CD1c-positive myeloid dendritic cell (primary cell): ENCODE measurements around the gene GGA2.
"Not testable (repeated sequence)": the region's sequence is repeated elsewhere in the genome, so short reads cannot be mapped to it uniquely, and the experiment has no call there.

ENCODE experiments used
- DNase-seq: peaks from one replicate; pipeline ENCODE4 v3.0.0-alpha.2; 2016; ENCODE audit errors: extremely low spot score

Gene GGA2

DNA sequence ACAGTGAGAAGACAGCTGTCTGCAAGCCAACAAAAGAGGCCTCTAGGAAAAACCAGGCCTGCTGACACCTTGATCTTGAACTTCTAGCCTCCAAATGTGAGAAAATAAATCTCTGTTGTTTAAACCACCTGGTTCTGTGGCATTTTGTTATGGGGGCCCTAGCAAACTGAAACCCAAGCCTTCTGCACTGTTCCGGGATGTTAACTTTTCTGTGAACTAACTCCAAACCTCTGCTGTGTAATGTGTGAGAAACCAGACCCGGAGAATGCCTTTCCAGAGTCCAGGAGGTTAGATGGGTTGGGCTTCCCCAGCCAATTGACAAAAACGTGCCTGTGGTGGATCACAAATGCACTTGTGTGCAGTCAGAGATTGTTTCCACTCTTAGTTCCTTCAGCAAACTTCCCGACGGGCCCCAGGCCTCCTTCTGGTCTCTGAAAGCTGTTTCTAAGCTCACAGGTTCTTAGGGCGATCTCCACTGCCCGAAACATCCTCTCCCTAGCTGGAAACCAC, 13.6 kb upstream of the GGA2 start:
- no peak for DNase-seq

DNA sequence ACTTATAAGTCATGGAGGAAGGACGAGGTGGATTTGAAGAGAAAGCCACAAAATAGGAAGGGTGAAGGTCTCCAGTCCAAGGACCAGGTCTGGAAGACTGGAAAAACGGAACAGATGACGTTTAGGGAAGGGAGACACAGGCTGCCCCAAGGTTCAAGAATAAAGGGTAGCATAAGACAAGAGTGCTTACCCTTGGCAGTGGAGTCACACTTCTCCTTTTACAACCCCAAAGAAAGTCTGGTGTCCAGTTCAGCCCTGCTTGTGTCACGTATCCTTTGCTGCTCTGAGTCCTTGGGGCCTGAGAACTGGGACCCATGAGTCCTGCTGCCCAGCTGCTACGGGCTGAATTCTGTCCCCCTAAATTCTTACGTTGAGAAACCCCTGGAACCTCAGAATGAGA, 13.0 kb upstream of the GGA2 start:
- peak; percentile 52 for DNase-seq

DNA sequence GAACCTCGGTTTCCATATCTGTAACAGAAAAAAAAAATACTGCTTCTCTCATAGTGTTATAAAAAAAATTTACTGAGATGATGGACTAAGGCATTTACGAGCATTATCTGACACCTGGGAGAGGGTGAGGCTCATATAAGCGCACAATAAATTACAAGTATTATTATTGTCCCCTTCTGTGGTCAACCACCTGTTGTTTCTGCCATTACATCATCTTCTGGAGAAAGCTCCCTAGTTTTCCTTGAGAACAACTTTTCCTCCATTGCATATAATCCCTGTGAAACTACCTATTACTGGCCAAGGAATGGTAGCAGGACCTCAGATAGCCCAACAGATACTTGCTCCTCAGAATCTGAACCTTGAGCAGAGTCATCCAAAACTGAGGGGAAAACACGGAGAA, 11.7 kb upstream of the GGA2 start:
- DNase-seq = no peak

DNA sequence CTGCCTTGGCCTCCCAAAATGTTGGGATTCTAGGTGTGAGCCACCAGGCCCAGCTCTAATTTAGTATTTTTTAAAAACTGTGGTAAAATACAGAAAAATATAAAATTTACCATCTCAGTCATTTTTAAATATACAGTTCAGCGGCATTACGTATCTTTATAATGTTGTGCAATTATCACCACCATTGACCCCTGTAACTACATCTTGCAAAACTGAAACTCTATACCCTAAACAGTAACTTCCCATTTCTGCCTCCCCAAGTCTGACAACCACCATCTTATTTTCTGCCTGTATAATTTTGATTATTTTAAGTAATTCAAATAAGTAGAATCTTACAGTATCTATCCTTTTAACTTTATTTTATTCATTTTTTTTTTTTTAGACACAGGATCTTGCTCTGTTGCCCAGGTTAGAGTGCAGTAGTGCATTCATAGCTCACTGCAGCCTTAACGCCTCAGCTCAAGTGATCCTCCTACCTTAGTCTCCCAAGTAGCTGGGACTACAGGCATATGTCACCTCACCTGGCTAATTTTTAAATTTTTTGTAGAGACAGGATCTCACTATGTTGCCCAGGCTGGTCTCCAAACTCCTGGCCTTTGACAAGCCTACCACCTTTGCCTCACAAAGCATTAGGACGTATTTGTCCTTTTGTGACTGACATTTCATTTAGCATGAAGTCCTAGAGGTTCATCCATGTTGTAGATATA, 10.9 kb upstream of the GGA2 start:
- DNase-seq = peak; percentile 74

DNA sequence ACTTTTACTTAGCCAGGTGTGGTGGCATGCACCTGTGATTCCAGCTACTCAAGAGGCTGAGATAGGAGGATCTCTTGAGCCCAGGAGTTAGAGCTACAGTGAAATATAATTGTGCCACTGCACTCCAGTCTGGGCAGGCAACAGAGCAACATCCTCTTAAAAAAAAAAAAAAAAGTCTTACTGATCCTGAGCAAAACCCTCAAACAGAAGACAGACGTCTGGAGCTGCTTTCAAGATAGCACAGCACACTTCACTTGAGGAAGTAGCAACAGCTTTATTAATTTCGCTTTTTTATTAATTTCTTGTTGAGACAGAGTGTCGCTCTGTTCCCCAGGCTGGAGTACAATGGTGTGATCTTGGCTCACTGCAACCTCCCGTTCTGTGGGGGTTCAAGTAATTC, 10.2 kb upstream of the GGA2 start:
- peak; percentile 67 for DNase-seq

DNA sequence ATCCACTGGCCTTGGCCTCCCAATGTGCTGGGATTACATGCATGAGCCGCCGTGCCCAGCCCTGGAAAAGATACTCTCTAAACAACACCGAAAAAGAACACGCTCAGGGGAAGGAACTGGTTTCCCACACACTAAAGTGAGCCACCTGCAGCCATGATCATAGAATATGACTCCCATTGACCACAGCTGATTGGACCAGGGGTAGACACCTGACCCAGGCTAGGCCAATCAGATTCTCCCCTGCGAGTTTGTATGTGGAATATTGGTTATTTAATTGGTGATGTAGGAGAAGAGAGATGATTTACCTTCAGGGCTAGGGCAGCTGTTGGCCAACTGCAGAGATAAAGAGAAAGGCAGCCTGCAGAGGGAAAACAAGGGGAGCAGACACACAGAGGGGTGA, 9.0 kb upstream of the GGA2 start:
- peak; percentile 25 for DNase-seq

DNA sequence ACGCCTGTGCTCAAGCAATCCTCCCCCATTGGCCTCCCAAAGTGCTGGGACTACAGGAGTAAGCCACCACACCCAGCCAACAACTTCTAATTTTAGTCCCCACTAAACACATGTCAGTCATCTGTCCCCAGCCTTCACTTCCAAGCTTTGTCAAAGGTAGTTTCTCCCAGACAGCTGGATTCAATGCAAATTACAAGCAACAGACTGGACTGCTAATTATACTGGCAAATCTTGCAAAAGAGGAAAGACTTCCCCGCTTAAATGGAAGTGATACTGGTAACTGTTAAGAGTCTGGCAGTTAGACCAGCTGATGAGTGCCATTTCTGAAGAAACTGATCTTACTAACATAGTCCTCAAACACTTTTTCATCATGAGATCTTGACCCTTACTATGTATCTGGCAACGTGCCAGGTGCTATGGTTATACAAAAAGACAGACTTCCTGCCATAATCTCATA, 8.2 kb upstream of the GGA2 start:
- peak; percentile 91 for DNase-seq

DNA sequence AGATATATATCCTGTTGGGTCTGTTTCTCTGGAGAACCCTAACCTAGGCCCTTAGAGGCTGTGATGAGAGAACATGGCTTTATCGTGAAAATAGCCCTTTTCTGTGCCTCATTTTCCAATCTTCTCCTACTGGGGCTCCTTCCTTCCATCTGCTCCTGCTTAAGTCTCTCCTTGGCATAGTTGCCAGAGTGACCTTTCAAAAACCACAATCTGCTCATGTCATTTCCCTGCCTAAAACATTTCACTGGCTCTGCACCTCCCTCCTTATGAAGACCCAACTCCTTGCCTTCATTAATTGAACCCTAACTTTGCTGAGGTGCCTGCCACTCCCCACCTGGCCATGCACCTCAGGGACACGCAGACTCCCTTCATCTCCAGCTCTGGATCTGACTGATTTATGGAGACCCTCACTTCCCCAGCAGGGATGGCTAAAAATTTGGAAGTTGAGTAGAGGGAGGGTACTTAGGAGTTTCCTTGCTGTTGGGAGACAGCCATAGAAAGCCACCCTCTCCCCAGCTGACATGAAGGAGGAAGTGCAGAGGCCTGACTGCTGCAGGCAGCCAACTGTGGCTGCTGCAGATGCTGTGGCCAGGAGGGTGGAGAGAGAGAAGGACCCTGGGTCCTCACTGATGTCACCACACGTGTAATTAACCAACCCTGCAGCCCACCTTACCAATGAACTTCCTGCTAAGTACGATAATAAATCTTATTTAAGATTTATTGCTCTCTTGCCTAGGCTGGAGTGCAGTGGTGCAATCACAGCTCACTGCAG, 6.3 kb upstream of the GGA2 start:
- DNase-seq = peak; percentile 50

DNA sequence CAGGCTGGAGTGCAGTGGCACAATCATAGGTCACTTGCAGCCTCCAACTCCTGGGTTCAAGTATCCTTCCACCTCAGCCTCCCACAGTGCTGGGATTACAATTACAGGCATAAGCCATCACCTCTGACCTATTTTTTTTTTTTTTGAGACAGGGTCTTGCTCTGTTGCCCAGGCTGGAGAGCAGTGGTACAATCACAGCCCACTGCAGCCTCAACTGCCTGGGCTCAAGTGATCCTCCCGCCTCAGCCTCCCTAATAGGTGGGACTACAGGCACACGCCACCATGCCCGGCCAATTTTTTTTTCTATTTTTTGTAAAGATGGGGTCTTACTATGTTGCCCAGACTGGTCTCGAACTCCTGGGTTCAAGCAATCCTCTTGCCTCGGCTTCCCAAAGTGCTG, 5.6 kb upstream of the GGA2 start:
- DNase-seq = no peak

DNA sequence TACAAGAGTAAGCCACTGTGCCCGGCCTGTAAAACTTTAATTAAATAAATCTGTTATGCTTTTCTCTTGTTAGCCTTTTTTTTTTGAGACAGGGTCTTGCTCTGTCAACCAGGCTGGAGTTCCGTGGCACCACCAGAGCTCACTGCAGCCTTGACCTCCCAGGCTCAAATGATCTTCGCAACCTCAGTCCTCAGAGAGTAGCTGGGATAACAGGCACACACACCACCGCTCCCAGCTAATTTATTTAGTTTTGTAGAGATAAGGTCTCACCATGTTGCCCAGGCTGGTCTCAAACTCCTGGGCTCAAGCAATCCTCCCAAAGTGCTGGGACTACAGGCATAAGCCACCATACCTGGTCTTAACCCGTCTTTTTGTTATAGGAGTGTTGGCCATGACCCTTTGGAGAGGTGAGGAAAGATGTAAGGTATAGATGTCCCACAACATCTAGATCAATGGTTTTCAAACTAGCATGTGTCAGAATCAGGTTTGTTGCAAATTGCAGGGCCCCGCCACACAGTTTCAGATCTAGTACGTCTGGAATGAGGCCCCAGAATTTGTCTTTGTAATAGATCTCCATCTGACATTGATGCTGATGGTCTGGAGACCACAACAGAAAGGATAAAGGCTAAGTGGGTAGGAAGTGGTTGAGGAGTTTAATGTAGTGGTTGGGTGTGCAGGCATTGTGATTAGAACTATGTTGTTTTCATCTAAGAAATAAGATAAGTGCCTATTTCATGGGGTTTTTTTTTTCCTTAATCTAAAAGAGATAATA, 4.3 kb upstream of the GGA2 start:
- DNase-seq = no peak

DNA sequence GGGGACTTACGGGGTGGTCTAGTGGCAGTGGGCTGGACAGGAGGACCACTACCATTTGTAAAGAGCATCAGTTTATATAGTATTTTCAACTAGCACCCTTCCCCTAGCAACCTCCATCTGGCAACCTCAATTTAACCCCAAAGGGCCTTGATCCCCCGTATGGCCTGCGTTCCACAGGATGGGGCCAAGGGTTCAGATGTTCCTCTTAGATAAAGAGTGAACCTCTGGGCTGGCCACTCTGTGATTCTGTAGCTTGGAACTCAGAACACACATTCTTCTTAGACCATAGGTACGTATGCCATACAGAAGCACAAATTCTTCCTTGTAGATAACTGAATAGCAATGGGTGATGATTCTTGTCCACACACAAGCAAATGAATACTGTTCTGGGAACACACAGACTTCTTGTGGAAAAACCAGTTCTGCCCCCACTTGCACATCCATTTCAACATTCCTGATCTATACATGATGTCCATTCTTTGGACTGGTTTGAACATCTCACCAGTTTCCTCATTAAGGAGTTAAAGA, 1.9 kb upstream of the GGA2 start:
- no peak for DNase-seq

DNA sequence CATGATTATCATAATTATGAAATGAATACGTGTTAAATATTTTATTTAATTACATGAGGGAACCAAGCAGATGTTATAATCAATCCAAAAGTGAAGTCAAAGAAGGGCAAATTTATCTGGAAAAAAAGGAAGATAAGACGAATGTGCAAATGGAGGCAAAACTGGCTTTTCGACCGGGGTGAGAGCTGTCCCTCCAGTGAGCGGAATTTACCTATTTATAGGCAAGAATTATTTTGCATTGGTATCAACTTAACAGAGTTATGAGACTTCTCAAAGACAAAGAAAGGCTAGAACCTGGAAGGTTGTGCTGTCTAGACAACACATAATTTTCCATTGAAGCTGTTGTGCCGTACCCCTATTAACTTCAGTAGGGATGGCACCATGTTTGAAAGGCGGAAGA, 1.4 kb upstream of the GGA2 start:
- DNase-seq = no peak

DNA sequence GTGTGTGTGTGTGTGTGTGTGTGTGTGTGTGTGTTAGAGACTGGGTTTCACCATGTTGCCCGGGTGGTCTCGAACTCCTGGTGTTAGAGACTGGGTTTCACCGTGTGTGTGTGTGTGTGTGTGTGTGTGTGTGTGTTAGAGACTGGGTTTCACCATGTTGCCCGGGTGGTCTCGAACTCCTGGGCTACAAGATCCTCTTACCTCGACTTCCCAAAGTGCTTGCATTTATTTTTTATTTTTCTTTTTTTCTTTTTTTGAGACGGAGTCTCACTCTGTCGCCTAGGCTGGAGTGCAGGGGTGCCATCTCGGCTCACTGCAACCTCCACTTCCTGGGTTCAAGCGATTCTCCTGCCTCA, 599 bp upstream of the GGA2 start:
- DNase-seq = not testable (repeated sequence)

DNA sequence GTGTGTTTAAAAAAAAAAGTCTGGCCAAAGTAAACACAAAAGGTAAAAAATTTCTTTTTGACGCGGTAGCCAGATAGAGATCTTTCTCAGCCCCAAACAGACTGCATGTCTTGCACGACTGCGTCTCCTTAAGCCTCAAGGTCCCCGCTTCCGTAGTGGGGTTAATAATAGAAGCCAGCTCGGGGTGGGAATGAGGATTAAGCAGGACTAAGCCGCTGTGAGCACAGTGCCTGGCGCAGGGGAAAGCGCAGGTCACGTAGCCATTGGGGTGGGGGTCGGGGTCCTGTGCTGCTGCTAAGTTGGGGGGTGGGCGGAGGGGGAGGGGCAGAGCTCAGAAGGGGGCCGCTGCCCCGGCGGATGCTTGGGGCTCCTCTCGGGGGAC, 521 bp downstream of the GGA2 start:
- peak; percentile 40 for DNase-seq

DNA sequence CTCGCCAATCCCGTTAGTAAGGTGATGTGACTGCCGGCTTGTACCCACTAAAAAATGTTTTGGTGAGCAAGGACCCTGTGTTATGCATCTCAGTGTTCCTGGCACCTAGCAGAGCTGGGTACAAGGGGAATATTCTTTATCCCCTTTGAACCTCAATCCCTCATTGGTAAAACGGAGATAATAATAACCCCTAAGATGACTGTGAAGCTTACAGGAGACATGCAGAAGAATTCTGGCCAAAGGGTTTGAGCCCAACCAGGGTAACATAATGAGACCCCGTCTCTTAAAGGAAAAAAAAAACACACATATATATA, 896 bp downstream of the GGA2 start:
- no peak for DNase-seq

DNA sequence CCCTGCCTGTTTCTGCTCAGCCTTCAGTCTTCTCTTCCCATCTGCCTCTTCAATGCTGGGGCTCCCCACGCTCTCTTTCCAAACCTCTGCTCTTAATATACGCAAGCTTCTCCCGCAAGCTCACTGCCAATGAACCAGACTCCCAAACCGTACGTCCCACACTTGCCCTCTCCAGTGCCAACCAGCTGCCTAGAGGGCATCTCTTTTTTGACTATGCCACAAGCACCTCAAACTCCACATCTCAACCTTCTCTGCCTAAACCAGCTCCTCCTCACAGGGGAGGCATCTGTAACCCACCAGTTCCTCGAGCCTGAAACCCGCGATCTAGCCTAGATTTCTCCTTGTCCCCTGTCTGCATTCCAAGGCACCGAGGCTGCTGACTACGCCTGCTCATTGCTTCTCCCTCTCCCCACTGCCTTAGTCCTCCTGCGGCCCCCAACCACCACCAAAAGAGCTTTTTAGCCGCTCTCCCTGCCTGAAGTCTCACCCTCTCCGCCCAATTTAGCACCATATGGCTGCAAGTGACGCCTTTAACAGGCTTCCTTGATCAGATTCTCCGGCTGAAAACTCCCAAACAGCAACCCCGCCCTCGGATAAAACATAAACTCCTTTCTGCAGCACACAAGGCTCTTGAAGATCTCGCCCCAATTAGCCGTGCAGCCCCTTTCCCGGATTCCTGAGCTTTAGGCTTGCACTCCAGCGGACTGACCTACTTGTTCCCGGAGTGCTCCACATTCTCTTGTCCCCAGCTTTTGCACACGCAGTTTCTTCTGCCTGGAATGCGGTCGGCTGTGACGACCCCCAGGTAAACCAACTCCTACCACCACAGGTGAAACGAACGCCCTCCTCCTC, 1.5 kb downstream of the GGA2 start:
- DNase-seq = no peak

DNA sequence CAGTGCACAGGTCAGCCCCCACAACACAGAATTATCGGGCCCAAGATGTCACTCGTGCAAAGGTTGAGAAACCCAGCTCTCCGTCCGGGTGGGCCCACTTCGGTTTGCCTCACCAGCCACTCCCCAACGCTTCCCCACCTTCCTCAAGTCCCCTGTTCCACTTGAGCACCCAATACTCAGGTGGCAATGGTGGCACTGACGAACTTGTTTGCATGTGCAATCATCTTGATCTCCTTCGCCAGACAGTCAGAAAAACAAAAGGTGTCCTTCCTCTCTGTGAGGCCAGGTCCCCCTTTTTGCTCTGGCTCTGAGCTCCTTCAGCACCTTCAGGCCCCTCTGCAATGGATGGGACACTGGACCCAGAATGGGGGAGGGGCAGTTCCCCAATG, 3.7 kb downstream of the GGA2 start:
- no peak for DNase-seq

DNA sequence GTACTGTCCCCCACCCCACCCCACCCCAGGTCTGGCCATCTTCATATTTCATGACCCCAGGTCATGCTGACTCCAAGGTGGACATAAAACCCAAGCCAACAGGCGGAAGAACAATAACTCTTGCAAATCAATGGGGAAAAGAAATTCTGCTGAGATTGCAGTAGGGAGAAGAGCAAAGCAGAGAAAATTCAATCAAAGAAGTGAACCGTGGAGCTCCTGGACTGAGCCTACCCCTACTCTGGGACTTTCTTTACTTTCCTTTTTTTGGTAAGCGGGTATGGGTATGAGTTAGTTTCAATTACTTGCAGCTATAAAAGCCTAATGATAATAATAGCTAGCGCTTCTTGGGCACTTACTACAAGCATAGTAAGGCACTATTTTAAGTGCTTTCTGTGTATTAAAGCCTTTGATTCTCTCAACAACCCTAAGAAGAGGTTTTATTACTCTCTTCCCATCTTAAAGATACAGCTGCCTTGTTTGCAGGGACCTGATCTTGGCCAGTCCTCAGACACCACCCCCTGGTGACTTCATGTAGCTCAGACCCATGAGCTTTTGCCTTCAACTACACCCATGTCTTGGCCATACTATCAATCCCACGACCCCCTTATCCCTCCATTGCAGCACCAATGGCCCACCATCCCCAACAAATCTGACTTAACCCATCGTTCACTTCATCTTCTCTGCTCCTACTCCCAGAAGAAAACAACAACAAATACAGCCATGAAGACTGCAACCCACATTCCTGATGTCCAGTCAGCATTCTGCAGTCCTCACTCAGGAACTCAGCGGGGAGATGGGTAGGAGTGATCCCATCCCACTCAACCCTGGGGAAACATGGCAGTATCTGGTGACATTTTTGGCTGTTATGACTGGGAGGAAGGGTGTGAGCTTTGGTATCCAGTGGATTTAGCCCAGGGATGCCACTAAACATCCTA, 4.4 kb downstream of the GGA2 start:
- DNase-seq = no peak

DNA sequence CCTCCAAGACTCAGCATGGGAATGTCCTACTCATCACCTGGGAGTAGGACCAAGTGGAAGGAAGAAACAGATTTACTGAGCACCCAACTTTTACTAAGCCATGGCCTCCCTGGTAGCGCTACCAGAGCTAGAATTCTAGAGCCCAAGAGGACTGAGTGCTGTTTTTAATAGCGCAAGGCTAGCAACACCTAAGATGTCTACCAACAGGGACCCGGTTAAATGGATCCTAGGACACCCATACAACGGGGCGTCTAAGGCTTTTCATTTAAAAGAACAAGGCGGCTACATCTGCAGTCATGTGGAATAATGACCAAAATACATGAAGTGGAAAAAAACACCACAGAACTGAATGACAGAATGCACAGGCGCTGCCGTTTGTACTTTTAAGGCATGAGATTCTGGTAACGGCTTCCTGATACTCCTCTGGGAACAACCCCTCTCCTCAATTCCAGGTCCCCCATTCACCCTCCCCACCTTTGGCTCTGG, 5.1 kb downstream of the GGA2 start:
- no peak for DNase-seq

DNA sequence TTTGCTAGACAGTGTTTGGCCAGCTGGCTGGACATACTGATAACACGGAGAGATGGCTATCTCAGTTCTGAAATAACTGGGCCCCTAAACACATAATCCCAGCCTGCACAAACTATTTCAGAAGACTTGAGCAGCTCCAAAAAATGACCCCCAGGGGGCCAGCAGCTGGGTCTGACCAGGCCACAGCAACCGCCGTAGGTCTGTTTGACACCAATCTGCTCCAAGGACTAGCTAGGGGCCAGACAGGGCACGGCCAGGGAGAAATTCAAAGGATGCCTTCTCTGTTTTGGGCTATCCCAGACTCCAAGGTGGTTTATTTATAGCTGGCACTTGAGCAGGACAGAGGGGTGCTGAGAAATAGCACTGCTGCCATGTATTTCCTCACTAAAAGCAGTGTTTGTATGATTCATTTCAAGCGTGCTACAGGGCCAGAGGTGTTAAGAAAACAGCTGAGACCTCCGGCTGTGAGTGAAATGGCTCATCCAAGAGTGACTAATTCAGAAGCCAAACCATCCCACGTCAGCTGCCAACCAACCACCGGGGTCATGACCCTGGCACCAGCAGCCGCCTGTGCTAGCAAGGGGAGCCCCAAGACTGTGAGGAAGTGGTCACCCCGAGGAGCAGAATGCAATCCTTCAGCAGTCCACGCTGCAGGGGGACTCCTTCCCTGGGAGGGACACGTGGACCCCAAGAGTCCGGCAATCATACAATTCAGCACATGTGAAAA, 5.7 kb downstream of the GGA2 start:
- DNase-seq = peak; percentile 92
